ENCODE results near the gene KPNA1.
"Not testable (repeated sequence)": the region's sequence is repeated elsewhere in the genome, so short reads cannot be mapped to it uniquely, and the experiment has no call there.

- TF ChIP-seq, protein P1, sequence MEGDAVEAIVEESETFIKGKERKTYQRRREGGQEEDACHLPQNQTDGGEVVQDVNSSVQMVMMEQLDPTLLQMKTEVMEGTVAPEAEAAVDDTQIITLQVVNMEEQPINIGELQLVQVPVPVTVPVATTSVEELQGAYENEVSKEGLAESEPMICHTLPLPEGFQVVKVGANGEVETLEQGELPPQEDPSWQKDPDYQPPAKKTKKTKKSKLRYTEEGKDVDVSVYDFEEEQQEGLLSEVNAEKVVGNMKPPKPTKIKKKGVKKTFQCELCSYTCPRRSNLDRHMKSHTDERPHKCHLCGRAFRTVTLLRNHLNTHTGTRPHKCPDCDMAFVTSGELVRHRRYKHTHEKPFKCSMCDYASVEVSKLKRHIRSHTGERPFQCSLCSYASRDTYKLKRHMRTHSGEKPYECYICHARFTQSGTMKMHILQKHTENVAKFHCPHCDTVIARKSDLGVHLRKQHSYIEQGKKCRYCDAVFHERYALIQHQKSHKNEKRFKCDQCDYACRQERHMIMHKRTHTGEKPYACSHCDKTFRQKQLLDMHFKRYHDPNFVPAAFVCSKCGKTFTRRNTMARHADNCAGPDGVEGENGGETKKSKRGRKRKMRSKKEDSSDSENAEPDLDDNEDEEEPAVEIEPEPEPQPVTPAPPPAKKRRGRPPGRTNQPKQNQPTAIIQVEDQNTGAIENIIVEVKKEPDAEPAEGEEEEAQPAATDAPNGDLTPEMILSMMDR (IDR thresholded peaks at IDR 0.05): not testable (repeated sequence)
- not testable (repeated sequence) for TF ChIP-seq POLR2A (IDR thresholded peaks at IDR 0.05)
Measured at GRCh38 chr3:122508944-122509343, 5.8 kb downstream of the KPNA1 start.
